ENCODE results near the gene THSD4. TPM values are rescaled to one million over a fixed set of nuclear protein-coding genes. Genes with fewer than 3 reads are reported as not detected.

The THSD4 gene
- polyA plus RNA-seq, 1 experiment = 45.8 TPM

GRCh38 chr15:71357967-71358366 is 242.7 kb downstream of the THSD4 start:
- TF ChIP-seq CTCF (IDR thresholded peaks at IDR 0.05; ENCODE audit: low read depth, low read length) = no peak
- ChIA-PET POLR2A (no interaction called here), CTCF (no interaction called here)

GRCh38 chr15:71359246-71359645 is 244.0 kb downstream of the THSD4 start:
- H3K4me3 ChIP-seq (ENCODE audit: low read depth, low read length) = no peak overlapping the region
- POLR2A ChIA-PET = no interaction called here
- no peak for DNase-seq (ENCODE audit: low read depth, low spot score)
- H3K27ac ChIP-seq (ENCODE audit: low read depth, low read length) = no peak overlapping the region
- TF ChIP-seq CTCF (IDR thresholded peaks at IDR 0.05; ENCODE audit: low read depth, low read length) = no peak
- CTCF ChIA-PET = no interaction called here
- no peaks in the 10 kb centered on the region for H3K27me3 ChIP-seq (ENCODE audit: control insufficient read depth, insufficient read depth, low read length)
- no peaks in the 10 kb centered on the region for H3K9me3 ChIP-seq (ENCODE audit: control insufficient read depth, insufficient read depth, low read length)

More at GRCh38 chr15:71357967-71358366, 242.7 kb downstream of the THSD4 start:
- Histone ChIP-seq H3K27ac (ENCODE audit: low read depth, low read length) (no peak overlapping the region), H3K4me3 (ENCODE audit: low read depth, low read length) (no peak overlapping the region), H3K27me3 (ENCODE audit: control insufficient read depth, insufficient read depth, low read length) (no peaks in the 10 kb centered on the region), H3K9me3 (ENCODE audit: control insufficient read depth, insufficient read depth, low read length) (no peaks in the 10 kb centered on the region)
- DNase-seq (ENCODE audit: low read depth, low spot score) = no peak

- H3K27ac ChIP-seq (ENCODE audit: low read depth, low read length) = no peak overlapping the region
- no peak overlapping the region for H3K4me3 ChIP-seq (ENCODE audit: low read depth, low read length)
- no peak for TF ChIP-seq CTCF (IDR thresholded peaks at IDR 0.05; ENCODE audit: low read depth, low read length)
- H3K27me3 ChIP-seq (ENCODE audit: control insufficient read depth, insufficient read depth, low read length) = no peaks in the 10 kb centered on the region
- DNase-seq (ENCODE audit: low read depth, low spot score) = no peak
- ChIA-PET POLR2A (no interaction called here), CTCF (no interaction called here)
- no peaks in the 10 kb centered on the region for H3K9me3 ChIP-seq (ENCODE audit: control insufficient read depth, insufficient read depth, low read length)
Measured at GRCh38 chr15:71362556-71362955, 247.3 kb downstream of the THSD4 start.

GRCh38 chr15:71362987-71363968 is 248.0 kb downstream of the THSD4 start:
- ChIA-PET POLR2A (no interaction called here), CTCF (no interaction called here)
- no peak for TF ChIP-seq CTCF (IDR thresholded peaks at IDR 0.05; ENCODE audit: low read depth, low read length)
- Histone ChIP-seq H3K4me3 (ENCODE audit: low read depth, low read length) (no peak overlapping the region), H3K27ac (ENCODE audit: low read depth, low read length) (no peak overlapping the region), H3K9me3 (ENCODE audit: control insufficient read depth, insufficient read depth, low read length) (no peaks in the 10 kb centered on the region), H3K27me3 (ENCODE audit: control insufficient read depth, insufficient read depth, low read length) (no peaks in the 10 kb centered on the region)
- DNase-seq (ENCODE audit: low read depth, low spot score) = no peak

GRCh38 chr15:71364117-71364584 is 248.9 kb downstream of the THSD4 start:
- POLR2A ChIA-PET = no interaction called here
- Histone ChIP-seq H3K27me3 (ENCODE audit: control insufficient read depth, insufficient read depth, low read length) (no peaks in the 10 kb centered on the region), H3K4me3 (ENCODE audit: low read depth, low read length) (no peak overlapping the region), H3K27ac (ENCODE audit: low read depth, low read length) (no peak overlapping the region), H3K9me3 (ENCODE audit: control insufficient read depth, insufficient read depth, low read length) (no peaks in the 10 kb centered on the region)
- no peak for TF ChIP-seq CTCF (IDR thresholded peaks at IDR 0.05; ENCODE audit: low read depth, low read length)
- DNase-seq (ENCODE audit: low read depth, low spot score) = no peak
- CTCF ChIA-PET = no interaction called here

Measured in AG04450 (cell line).